Measurements from ENCODE around the gene FBXO15.

FBXO15 gene

DNA sequence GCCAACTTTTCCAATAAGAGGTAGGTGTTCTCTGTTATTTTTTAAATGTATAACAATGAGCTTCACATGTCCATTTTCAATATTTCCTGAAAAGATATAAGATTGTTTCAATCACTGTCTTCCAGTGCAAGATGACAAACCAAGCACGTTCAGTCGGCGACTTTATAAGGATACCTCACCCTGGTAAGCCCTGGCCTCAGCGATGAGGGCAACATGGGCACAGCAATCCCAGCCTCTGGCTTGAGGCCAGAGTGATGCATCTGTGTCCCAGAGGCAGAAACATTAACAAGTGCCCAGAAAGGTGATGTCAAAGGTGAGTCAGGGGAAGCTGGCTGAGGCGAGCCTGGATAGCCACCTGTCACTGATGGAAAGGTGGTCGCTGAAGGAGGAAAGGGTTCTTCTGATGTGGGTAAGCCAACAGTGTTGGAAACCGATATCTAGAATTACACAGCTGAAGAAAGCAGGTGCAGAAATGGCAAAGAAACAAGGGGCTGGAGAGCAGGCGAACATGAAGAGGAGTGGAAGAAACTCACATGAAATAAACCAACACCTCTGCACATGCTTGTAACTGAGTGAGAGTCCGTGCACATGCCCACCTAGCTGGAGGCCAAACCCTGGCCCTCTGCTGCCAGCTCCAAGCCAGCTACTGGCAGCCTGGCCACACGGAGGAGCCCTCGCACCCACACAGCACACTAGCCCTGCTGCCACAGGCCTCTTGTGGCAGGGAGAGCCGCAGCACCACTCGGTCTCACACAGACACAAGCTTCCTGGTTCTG, 65.5 kb downstream of the FBXO15 start:
- TF ChIP-seq CTCF (IDR thresholded peaks at IDR 0.05; ENCODE audit: insufficient read depth, low read depth, low read length, missing control alignments): peak; percentile 49
- DNase-seq (ENCODE audit: low read depth): peak; percentile 66
- H3K4me3 ChIP-seq (ENCODE audit: low read length): no peak overlapping the region

DNA sequence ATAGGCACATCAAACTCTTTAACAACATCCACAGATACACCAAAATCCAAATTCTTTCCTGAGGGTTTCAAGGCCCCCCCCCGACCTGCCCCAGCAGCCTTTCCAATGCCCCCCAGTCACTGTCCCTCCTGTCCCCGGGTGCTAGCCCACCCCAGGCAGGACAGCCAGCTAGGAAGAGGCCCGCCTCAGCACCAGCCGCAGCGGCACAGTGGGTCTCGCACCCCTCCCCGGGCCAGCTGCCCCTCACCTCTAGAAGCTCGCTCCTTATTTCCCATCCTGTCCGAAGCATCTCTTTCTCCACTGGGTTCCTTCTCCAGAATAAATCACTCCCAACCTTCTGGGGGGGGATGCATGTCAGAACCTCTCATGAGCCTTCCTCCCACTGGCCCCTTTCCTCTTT, 69.4 kb downstream of the FBXO15 start:
- H3K4me3 ChIP-seq (ENCODE audit: low read length): no peak overlapping the region
- no peak for DNase-seq (ENCODE audit: low read depth)
- no peak for TF ChIP-seq CTCF (IDR thresholded peaks at IDR 0.05; ENCODE audit: insufficient read depth, low read depth, low read length, missing control alignments)

DNA sequence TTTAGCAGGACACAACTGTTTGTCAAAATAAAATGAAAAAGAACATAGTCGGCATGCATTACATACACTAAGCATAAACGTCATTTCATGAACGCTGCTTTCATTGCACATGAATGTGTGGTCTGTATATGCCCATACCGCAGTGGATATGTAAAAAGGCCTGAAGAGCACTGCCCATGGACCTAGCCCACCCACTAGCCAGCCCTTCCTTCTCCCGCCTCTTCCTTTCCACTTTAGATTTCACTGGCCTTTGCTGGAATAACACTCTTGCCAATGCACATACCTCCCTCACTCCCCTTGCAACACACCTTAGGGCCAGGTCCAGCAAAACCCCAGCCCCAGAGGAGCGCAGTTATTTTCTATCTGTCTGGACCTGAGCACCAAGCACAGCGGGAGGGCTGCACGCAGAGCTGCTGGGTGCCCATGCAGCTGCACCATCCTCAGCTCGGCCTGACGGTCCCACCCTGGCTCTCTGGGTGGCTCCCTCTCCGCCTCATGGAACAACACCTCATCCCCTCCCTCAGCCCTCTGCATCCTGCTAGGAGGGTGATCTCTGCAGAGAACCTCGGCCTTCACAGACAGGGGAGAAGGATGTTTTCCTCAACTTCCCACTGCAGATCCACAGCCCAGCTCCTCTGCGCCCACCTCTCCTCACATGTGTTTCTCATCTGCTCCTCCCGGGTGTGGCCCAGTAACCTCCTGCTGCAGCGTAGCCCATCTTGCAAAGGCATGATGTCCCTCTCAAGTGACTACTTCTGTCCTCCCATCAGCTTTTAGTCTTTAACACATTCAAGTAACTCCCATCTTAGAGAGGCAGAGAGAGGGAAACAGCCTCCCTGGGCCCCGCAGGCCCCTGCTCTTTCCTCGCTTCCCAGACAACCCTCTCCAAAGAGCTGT, 72.7 kb downstream of the FBXO15 start:
- H3K4me3 ChIP-seq (ENCODE audit: low read length): no peak overlapping the region
- no peak for TF ChIP-seq CTCF (IDR thresholded peaks at IDR 0.05; ENCODE audit: insufficient read depth, low read depth, low read length, missing control alignments)
- no peak for DNase-seq (ENCODE audit: low read depth)

DNA sequence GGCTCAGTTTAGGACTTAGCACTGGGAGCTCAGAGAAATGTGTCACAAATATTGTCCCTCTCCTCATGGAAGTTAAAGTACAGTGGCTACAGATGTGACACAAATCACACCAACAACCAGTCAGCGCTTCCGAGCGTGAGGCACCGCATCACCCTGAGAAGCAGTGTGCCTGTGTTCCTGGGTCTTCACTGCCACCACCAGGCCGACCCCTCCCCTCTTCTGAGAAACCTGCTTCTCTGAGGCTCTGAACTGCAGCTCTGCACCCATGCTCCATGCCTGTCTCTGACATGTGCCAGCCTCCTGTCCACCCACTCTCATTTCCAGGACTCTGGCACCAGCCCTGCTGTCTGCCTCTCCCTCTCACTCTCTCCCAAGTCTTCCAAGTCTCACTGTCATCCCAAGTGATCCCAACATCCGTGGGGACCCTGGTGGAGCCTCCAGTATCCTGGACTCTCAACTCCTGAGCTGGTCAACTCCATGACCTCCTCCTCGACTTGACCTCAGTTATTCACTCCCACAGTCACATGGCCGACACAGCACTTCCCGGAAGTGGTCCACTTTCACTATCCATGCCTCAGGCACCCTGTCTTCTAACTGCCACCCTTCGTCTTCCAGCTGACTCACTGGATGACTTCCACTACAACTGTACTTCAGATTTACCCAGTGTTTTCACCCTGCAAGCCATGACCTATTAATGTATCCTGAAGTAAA, 73.5 kb downstream of the FBXO15 start:
- DNase-seq (ENCODE audit: low read depth): no peak
- no peak for TF ChIP-seq CTCF (IDR thresholded peaks at IDR 0.05; ENCODE audit: insufficient read depth, low read depth, low read length, missing control alignments)
- no peak overlapping the region for H3K4me3 ChIP-seq (ENCODE audit: low read length)

- H3K4me3 ChIP-seq (ENCODE audit: low read length): no peak overlapping the region
- no peak for TF ChIP-seq CTCF (IDR thresholded peaks at IDR 0.05; ENCODE audit: insufficient read depth, low read depth, low read length, missing control alignments)
- DNase-seq (ENCODE audit: low read depth): no peak
Measured at GRCh38 chr18:74069178-74070050, 78.2 kb downstream of the FBXO15 start.

- no peak for TF ChIP-seq CTCF (IDR thresholded peaks at IDR 0.05; ENCODE audit: insufficient read depth, low read depth, low read length, missing control alignments)
- DNase-seq (ENCODE audit: low read depth): no peak
- no peak overlapping the region for H3K4me3 ChIP-seq (ENCODE audit: low read length)
Measured at GRCh38 chr18:74068296-74068695, 79.3 kb downstream of the FBXO15 start.

Measured in epithelial cell of esophagus (primary cell).